Measurements from ENCODE around the gene TRMT10A.

The TRMT10A gene, protein sequence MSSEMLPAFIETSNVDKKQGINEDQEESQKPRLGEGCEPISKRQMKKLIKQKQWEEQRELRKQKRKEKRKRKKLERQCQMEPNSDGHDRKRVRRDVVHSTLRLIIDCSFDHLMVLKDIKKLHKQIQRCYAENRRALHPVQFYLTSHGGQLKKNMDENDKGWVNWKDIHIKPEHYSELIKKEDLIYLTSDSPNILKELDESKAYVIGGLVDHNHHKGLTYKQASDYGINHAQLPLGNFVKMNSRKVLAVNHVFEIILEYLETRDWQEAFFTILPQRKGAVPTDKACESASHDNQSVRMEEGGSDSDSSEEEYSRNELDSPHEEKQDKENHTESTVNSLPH

DNA sequence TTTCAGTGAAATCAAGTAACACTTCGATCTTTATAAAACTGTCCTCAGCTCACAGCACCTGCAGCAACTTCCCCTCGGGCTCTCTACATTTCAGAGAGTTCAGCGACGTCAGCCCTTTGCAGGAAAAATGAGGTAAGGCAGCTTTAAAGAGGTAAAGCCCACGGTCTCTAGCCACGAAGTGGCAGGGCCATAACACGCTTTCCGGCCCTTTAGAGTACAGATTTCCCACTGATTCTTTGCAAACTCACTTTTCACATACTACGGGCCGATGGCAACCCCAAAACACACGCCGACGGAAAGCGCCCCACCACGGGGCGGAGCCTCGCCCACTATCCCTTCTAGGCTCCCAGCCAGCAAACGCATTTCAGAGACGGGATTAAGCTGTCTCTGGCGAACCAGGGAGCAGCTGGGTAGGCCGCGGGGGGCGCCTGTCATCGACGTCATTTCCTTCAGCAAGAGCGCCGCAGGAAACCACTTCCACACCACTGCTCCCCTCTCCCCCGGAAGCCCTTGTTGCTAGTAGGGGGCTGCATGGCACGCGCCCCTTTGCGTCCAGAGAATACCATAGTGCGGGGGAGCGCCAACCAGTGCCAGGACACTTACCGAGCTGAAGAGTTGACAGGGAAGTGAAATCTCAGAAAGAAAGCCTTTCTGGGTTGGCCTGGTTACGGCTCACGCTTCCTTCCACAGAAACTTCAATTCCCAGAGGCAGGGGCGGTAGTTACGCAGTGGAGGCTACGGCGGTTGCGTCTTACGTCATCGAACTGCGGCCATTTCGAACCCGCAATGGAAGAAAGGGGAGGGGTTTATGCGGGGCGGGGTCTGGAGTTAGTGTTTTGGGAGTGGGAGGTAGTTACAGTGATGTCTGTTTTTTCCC is at the start of gene TRMT10A:
TSS of gene TRMT10A (minus strand) at position 730 of the 877 bp plus-strand sequence. CDS start 4,701 bp downstream, outside the sequence.
- DNase-seq = peak; percentile 91

DNA sequence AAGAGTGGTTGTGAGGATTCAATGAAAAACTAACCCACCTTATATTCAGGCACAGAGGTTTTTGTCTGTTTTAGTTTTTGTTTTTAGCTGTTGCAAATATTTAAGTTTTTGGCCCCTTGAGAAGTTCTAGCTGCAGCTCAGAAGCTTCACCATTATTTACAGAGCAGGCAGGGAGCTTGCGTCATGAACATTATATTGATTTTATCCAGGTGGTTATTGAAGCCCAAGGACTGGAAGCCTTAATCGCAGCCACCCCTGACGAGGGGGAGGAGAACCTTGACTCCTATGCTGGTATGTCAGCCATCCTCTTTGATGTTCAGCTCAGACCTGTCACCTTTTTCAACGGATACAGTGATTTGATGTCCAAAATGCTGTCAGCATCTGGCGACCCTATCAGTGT is 48.9 kb upstream of the TRMT10A start:
- DNase-seq = no peak

GRCh38 chr4:99612281-99612680 is 48.4 kb upstream of the TRMT10A start:
- DNase-seq = no peak

DNA sequence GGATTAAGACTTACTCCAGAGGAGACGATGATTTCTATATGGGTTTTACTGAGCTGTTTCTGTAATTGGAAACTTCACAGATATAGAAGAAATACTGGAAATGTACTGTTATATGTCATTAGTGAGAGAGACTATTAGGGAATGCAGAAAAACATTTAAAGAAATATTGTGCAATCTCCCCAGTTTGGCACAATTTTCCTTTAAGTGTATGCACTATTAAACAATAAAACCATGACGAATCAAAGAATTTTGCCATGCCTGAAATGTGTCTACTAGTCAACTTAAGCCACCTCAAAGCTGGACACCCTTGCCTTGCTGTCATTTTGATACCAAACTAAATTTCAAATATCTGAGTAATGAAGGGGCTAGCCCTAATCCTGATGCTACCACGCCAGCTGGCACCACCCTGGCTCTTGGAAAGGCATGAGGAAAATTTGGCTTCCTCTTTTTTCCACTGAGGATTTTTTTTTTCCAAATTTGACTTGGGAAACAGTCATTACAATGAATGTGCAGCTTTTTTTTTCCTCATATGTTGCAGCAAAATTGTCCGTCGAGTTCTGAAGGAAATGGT is 46.9 kb upstream of the TRMT10A start:
- DNase-seq = no peak

DNA sequence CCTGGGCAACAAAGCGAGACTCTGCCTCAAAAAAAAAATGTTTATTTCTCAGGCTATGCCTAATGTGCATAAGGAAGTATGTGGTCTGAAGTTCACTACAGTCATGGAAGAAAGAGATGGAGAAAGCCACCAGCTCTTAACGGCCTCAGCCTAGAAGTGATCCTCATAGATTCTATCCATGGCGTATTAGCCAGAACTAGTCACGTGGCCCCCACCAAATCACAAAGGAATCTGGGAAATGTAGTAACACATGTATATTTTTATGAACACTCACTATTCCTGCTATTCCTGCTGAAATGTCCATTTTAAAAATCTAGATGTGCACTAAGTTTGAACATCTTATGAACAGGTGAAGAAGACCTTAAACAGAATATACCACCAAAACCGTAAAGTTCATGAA is 44.6 kb upstream of the TRMT10A start:
- DNase-seq = no peak

DNA sequence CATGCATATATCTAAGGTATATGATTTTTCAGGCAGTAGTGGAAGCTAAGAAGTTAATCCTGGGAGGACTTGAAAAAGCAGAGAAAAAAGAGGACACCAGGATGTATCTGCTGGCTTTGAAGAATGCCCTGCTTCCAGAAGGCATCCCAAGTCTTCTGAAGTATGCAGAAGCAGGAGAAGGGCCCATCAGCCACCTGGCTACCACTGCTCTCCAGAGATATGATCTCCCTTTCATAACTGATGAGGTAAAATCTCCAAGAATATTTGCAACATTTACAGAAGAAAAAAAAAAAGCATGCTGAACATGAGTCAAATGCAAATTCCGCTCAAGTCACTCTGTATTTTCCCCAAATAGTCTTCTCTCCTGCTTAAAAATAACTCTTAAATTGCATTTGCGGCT is 42.9 kb upstream of the TRMT10A start:
- DNase-seq = no peak

DNA sequence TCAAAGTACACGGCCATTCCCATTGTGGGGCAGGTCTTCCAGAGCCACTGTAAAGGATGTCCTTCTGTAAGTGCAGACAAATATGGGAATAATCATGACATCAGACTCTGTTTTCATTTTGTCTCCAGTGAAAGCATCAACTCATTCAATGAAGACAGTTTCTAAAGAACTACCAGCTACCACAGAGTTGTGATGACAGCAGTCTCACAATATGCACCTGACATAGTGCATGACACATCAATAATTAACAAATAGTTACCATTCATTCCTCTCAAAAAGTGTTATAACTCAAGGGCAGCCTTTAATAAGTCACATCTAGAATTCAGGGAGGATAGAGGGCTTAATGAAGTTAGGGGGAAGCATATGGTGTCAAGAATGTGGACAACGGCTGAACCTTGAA is 31.0 kb upstream of the TRMT10A start:
- no peak for DNase-seq

DNA sequence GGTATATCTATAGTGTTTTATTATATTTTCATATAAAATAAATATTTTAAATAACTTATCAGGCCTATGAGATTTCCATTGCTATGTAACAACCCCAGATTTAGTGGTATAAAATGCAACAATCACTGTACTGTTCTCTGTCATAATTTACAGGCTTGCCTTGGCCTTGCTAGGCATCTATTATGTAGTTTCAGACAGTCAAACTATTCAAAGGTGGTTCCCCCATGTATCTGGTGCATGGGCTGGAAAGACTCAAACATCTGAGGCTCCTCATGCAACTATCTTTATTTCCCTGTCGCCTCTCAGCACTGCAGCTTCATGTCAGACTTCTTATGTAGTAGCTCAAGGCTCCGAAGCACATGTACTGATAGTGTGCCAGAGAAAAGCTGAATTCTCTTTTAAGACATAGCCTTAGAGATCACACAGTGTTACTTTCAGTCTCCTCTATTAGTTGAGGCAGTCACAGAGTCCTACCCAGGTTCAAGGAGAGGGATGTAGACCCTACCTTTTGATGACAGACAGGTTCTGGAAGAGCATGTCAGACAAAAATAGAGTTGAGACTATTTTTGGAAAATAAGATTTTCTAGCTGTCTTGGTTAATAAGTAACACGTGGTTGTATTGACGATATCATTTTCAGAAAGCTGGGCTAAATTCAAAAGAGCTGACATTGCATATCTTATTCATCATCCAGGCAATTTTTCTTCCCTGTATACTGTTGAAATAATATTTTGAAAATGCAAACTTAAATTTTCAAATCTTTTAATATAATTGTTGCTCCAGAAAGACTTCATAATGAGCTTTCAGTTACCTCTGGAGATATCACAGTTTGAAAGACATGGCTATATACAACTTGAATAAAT is 30.2 kb upstream of the TRMT10A start:
- DNase-seq = no peak

GRCh38 chr4:99591757-99592156 is 27.9 kb upstream of the TRMT10A start:
- no peak for DNase-seq

- no peak for DNase-seq
Measured at GRCh38 chr4:99587803-99588202, 24.0 kb upstream of the TRMT10A start.

GRCh38 chr4:99587309-99587708 is 23.5 kb upstream of the TRMT10A start:
- DNase-seq = no peak

GRCh38 chr4:99586797-99587196 is 23.0 kb upstream of the TRMT10A start:
- no peak for DNase-seq

DNA sequence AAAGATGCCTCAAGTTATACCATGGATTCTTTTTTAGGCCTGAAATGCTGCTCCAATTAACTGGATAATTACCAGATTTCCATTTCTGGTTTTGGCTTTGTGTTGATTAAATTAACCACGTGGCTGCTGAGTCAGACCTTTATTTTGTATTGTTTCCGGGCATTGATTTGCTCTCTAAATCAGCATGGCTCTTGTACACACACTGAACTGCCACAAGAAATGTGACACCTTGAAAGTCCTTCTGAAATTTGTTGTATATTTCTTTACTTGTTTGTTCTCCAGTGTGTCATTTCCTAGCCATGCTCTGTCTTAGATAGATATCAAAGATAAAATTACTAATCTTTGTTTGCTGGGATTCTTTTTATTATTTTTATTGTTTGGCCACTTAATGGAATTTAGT is 22.5 kb upstream of the TRMT10A start:
- no peak for DNase-seq

DNA sequence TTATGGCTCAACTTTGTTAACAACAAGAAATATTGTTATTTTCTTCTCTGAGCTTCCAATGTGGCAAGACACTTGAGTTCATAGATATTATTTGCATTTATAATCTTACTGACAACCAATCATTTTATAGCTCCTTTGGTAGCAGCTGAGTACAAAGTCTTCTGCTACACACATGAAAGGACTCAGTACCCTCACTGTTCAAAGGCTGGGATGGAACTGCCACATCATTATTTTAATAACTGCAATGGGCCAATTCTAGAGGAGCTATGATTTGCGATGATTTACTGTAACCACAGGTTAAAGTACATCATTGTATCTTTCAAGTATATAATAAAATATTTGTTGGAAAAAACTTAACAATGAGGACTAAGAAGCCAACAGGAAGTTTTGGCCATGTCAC is 21.7 kb upstream of the TRMT10A start:
- no peak for DNase-seq

GRCh38 chr4:99578714-99579113 is 14.9 kb upstream of the TRMT10A start:
- DNase-seq = no peak

DNA sequence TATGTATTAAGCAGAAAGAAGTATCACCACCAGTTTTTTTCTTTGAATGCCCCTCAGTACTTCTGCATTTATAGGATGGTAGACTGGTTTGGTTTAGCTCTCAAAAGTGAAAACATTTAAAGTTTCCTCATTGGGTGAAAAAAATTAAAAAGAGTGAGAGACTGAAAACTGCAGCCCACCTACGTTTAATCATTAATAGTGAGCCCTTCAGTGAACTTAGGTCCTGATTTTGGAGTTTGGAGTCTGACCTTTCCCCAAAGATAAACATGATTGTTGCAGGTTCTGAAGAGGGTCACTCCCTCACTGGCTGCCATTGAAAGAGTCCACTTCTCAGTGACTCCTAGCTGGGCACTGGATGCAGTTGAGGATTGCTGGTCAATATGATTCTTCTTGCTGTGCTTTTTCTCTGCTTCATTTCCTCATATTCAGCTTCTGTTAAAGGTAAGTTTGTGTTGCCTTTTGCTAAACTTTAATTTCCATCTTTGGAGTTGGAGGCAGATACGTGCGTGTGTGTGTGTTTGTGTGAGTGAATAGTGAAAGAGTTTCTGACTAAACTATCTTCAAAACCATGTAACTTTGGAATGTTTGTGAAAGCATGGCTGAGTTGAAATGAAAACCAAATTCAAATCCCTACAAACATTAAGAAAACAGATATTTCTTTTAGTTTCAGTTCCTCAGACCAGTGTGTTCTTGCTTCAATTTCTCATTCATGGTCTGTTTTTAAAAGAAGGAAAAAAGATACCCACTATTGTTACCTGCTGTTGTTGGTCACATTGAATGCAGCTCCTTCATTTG is 10.9 kb upstream of the TRMT10A start, which contains the start of gene MTTP:
TSS of gene MTTP (plus strand) at position 295 of the 795 bp plus-strand sequence. CDS start at position 381, 86 bp downstream.
- DNase-seq = no peak

GRCh38 chr4:99573735-99574368 is 10.0 kb upstream of the TRMT10A start:
- DNase-seq = no peak

DNA sequence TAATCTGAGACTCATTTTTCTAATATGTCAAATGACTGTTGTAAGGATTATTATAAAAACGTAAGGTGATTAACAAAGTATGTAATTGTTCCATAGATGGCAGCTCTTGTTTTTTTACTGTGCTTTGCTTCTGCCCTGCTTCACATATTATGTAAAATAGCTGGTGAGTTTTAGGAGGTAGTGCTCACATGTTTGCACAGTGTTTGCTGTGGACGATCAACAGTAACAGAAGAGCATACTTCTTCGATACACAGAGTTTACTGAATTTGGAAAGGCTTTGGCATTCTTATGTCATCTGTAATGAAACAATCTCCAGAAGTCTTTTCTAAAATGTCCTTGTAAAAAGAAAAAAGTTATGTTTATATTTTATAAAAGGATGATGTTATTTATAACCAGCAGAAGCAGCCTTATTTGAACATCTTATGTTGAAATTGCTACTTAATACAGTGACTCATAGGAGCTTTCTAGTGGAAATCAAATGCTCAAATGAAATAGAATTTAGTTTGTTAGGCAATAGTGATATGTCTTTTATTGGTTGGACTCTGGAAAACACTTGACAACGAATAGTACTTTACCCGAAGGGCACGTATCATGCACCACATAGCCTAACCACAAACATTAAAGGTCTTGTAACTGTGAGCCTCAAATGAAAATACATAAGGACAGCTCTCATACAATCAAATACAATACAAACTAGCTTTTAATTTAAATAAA is 8.8 kb upstream of the TRMT10A start:
- no peak for DNase-seq

GRCh38 chr4:99571883-99572282 is 8.0 kb upstream of the TRMT10A start:
- DNase-seq = no peak

GRCh38 chr4:99564921-99565320 is 1.1 kb upstream of the TRMT10A start:
- DNase-seq = no peak

DNA sequence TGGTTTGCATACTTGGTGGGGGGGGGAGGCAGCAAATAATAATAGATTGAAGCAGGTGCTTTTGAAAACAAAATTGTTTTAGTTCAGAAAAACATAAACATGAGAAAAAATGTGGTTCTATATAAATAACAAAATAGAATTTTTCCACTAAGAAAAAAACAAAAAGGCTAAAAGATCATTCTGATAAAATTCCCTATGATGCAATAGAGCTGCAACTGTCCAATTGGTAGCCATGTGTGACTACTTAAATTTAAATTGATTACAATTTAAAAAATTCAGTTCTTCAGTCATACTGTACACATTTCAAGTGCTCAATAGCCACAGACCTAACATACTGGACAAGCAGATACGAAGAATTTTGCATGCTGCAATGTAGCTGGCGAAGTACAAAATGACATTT is 11.0 kb downstream of the TRMT10A start:
- DNase-seq = no peak
